ENCODE results near the gene PCDHGA9. TPM values are rescaled to one million over a fixed set of nuclear protein-coding genes. Genes with fewer than 3 reads are reported as not detected.
"Not testable (repeated sequence)": the region's sequence is repeated elsewhere in the genome, so short reads cannot be mapped to it uniquely, and the experiment has no call there.

The PCDHGA9 gene
- polyA plus RNA-seq, 4 donors: 5.0 to 6.4 (median 5.3) TPM

DNA sequence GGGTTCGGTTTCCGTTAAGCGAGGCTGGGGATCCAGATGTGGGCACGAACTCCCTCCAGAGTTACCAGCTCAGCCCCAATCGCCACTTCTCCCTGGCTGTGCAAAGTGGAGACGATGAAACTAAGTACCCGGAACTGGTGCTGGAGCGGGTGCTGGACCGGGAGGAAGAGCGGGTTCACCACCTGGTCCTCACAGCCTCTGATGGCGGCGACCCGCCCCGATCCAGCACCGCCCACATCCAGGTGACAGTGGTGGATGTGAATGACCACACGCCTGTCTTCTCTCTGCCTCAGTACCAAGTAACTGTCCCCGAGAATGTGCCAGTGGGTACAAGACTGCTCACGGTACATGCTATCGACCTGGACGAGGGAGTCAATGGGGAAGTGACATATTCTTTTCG is 19.2 kb upstream of the PCDHGA9 start:
- DNase-seq (ENCODE audit: low read depth in 4 of 4, low spot score in 2 of 4): no peak

DNA sequence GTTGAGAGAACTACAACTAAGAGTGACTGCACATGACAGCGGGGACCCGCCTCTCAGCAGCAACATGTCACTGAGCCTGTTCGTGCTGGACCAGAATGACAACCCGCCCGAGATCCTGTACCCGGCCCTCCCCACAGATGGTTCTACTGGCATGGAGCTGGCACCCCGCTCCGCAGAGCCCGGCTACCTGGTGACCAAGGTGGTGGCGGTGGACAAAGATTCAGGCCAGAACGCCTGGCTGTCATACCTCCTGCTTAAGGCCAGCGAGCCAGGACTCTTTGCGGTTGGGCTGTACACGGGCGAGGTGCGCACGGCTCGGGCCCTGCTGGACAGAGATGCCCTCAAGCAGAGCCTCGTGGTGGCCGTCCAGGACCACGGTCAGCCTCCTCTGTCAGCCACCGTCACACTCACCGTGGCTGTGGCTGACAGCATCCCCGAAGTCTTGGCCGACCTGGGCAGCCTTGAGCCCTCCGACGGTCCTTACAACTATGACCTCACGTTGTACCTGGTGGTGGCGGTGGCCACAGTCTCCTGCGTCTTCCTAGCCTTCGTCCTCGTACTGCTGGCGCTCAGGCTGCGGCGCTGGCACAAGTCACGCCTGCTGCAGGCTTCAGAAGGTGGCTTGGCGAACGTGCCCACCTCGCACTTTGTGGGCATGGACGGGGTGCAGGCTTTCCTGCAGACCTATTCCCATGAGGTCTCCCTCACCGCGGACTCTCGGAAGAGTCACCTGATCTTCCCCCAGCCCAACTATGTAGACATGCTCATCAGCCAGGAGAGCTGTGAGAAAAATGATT is 17.9 kb upstream of the PCDHGA9 start:
- no peak for DNase-seq (ENCODE audit: low read depth in 4 of 4, low spot score in 2 of 4)

DNA sequence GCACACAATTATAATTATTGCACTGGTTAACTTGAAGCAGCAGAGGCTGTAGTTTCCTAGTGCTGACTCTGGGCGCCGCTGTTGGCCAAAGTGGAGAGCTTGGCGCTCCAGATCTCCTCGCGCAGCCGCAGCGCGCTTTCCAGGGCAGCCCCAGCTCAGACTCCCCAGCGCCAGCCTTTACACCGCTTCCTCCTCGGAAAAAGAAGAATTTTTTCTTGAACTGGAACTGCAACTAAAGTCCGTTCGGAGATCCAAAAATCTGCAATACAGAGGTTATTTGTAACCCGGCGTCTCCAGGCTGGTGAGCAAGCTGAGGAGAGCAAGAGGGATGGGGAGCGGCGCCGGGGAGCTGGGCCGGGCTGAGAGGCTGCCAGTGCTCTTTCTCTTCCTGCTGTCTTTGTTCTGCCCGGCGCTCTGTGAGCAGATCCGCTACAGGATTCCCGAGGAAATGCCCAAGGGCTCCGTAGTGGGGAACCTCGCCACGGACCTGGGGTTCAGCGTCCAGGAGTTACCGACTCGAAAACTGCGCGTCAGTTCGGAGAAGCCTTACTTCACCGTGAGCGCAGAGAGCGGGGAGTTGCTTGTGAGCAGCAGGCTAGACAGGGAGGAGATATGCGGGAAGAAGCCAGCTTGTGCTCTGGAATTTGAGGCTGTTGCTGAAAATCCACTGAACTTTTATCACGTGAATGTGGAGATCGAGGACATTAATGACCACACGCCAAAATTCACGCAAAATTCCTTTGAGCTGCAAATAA is 14.8 kb upstream of the PCDHGA9 start, which contains the start of gene PCDHGB4:
Gene PCDHGB4, plus strand, starts transcription at position 142 of the 755 bp plus-strand sequence. Its CDS starts 187 bp downstream, at position 329.
- DNase-seq (ENCODE audit: low read depth in 4 of 4, low spot score in 2 of 4): not testable (repeated sequence)

DNA sequence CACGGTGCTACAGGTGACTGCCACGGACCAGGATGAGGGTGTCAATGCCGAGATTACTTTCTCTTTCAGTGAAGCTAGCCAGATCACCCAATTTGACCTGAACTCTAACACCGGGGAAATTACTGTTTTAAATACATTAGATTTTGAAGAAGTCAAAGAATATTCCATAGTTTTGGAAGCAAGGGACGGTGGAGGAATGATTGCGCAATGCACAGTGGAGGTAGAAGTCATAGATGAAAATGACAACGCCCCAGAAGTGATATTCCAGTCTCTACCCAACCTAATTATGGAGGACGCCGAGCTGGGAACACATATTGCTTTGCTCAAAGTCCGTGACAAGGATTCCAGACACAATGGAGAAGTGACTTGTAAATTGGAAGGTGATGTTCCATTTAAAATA is 13.9 kb upstream of the PCDHGA9 start:
- no peak for DNase-seq (ENCODE audit: low read depth in 4 of 4, low spot score in 2 of 4)

DNA sequence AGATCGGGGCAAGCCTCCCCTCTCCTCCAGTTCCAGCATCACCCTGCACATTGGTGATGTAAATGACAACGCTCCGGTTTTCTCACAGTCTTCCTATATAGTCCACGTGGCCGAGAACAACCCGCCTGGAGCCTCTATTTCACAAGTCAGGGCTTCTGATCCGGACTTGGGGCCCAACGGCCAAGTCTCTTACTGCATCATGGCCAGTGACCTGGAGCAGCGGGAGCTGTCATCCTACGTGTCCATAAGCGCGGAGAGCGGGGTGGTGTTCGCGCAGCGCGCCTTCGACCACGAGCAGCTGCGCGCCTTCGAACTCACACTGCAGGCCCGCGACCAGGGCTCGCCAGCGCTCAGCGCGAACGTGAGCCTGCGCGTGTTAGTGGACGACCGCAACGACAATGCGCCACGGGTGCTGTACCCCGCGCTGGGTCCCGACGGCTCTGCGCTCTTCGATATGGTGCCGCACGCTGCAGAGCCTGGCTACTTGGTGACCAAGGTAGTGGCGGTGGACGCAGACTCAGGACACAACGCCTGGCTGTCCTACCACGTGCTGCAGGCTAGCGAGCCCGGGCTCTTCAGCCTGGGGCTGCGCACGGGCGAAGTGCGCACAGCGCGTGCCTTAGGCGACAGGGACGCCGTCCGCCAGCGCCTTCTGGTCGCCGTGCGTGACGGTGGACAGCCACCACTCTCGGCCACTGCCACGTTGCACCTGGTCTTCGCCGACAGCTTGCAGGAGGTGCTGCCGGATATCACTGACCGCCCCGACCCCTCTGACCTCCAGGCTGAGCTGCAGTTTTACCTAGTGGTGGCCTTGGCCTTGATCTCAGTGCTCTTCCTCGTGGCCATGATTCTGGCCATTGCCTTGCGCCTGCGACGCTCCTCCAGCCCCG is 13.2 kb upstream of the PCDHGA9 start:
- no peak for DNase-seq (ENCODE audit: low read depth in 4 of 4, low spot score in 2 of 4)

DNA sequence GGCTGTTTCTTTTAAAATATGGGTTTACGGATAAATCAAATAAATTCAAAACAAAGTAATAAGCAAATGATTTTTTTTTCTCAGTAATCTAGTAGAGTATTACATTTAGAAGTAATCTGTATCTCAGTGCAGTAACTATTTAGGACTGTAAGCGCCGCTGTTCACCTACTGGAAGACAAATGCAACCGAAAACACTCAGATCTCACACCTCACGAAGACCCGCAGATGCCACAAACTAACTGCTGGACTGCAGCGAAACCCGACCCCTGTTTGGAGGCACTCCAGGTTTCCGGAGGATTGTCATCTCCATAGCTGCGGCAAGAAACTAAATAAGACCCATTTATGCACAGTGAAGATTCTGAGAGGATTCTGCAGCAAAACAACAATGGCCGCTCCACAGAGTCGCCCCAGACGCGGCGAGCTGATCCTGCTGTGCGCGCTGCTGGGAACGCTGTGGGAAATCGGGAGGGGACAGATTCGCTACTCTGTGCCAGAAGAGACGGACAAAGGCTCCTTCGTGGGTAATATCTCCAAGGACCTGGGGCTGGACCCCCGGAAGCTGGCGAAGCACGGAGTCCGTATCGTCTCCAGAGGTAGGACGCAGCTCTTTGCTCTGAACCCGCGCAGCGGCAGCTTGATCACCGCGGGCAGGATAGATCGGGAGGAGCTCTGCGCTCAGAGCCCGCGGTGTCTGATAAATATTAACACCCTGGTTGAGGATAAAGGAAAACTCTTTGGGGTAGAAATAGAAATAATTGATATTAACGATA is 10.0 kb upstream of the PCDHGA9 start, which contains the start of gene PCDHGA8:
Gene PCDHGA8, plus strand, starts transcription at position 205 of the 770 bp plus-strand sequence. Its CDS starts 181 bp downstream, at position 386.
- DNase-seq (ENCODE audit: low read depth in 4 of 4, low spot score in 2 of 4): no peak

DNA sequence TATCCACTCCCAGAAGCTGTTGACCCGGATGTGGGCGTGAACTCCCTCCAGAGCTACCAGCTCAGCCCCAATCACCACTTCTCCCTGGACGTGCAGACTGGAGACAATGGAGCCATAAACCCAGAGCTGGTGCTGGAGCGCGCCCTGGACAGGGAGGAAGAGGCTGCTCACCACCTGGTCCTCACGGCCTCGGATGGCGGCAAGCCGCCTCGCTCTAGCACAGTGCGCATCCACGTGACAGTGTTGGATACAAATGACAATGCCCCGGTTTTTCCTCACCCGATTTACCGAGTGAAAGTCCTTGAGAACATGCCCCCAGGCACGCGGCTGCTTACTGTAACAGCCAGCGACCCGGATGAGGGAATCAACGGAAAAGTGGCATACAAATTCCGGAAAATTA is 9.3 kb upstream of the PCDHGA9 start:
- no peak for DNase-seq (ENCODE audit: low read depth in 4 of 4, low spot score in 2 of 4)

DNA sequence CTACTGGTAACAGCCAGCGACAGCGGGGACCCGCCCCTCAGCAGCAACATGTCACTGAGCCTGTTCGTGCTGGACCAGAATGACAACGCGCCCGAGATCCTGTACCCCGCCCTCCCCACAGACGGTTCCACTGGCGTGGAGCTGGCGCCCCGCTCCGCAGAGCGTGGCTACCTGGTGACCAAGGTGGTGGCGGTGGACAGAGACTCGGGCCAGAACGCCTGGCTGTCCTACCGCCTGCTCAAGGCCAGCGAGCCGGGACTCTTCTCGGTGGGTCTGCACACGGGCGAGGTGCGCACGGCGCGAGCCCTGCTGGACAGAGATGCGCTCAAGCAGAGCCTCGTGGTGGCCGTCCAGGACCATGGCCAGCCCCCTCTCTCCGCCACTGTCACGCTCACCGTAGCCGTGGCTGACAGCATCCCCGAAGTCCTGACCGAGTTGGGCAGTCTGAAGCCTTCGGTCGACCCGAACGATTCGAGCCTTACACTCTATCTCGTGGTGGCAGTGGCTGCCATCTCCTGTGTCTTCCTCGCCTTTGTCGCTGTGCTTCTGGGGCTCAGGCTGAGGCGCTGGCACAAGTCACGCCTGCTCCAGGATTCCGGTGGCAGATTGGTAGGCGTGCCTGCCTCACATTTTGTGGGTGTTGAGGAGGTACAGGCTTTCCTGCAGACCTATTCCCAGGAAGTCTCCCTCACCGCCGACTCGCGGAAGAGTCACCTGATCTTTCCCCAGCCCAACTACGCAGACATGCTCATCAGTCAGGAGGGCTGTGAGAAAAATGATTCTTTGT is 8.0 kb upstream of the PCDHGA9 start:
- DNase-seq (ENCODE audit: low read depth in 4 of 4, low spot score in 2 of 4): not testable (repeated sequence)

DNA sequence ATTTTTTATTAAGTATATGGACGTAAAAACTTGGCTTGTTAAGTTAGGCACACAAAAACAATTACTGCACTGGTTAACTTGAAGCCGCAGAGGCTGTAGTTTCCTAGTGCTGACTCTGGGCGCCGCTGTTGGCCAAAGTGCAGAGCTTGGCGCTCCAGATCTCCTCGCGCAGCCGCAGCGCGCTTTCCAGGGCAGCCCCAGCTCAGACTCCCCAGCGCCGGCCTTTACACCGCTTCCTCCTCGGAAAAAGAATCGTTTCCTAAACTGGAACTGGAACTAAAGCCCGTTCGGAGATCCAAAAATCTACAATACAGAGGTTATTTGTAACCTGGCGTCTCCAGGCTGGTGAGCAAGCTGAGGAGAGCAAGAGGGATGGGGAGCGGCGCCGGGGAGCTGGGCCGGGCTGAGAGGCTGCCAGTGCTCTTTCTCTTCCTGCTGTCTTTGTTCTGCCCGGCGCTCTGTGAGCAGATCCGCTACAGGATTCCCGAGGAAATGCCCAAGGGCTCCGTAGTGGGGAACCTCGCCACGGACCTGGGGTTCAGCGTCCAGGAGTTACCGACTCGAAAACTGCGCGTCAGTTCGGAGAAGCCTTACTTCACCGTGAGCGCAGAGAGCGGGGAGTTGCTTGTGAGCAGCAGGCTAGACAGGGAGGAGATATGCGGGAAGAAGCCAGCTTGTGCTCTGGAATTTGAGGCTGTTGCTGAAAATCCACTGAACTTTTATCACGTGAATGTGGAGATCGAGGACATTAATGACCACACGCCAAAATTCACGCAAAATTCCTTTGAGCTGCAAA is 4.6 kb upstream of the PCDHGA9 start, which contains the start of gene PCDHGB5:
Gene PCDHGB5, plus strand, starts transcription at position 192 of the 796 bp plus-strand sequence. Its CDS starts 181 bp downstream, at position 373.
- not testable (repeated sequence) for DNase-seq (ENCODE audit: low read depth in 4 of 4, low spot score in 2 of 4)

DNA sequence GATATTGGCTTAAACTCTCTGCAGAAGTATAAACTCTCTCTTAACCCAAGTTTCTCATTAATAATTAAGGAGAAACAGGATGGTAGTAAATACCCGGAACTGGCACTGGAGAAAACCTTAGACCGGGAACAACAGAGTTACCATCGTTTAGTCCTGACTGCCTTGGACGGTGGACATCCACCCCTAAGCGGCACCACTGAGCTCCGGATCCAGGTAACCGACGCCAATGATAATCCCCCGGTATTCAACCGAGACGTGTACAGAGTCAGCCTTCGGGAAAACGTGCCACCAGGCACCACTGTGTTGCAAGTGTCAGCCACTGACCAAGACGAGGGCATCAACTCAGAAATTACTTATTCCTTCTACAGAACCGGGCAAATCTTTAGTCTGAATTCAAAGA is 4.0 kb upstream of the PCDHGA9 start:
- DNase-seq (ENCODE audit: low read depth in 4 of 4, low spot score in 2 of 4): no peak

DNA sequence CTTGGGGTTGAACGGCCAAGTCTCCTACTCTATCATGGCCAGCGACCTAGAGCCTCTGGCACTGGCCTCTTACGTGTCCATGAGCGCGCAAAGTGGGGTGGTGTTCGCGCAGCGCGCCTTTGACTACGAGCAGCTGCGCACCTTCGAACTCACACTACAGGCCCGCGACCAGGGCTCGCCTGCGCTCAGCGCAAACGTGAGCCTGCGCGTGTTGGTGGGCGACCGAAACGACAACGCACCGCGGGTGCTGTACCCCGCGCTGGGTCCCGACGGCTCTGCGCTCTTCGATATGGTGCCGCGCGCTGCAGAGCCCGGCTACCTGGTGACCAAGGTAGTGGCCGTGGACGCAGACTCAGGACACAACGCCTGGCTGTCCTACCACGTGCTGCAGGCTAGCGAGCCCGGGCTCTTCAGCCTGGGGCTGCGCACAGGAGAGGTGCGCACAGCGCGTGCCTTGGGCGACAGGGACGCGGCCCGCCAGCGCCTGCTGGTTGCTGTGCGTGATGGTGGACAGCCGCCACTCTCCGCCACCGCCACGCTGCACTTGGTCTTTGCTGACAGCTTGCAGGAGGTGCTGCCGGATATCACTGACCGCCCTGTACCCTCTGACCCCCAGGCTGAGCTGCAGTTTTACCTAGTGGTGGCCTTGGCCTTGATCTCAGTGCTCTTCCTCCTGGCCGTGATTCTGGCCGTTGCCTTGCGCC is 2.9 kb upstream of the PCDHGA9 start:
- DNase-seq (ENCODE audit: low read depth in 4 of 4, low spot score in 2 of 4): no peak

DNA sequence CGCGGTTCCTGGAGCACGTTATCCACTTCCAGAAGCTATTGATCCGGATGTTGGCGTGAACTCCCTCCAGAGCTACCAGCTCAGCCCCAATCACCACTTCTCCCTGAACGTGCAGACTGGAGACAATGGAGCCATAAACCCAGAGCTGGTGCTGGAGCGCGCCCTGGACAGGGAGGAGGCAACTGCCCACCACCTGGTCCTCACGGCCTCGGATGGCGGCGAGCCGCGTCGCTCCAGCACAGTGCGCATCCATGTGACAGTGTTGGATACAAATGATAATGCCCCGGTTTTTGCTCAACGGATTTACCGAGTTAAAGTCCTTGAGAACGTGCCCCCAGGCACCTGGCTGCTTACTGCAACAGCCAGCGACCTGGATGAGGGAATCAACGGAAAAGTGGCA is 809 bp downstream of the PCDHGA9 start:
- DNase-seq (ENCODE audit: low read depth in 4 of 4, low spot score in 2 of 4): no peak

DNA sequence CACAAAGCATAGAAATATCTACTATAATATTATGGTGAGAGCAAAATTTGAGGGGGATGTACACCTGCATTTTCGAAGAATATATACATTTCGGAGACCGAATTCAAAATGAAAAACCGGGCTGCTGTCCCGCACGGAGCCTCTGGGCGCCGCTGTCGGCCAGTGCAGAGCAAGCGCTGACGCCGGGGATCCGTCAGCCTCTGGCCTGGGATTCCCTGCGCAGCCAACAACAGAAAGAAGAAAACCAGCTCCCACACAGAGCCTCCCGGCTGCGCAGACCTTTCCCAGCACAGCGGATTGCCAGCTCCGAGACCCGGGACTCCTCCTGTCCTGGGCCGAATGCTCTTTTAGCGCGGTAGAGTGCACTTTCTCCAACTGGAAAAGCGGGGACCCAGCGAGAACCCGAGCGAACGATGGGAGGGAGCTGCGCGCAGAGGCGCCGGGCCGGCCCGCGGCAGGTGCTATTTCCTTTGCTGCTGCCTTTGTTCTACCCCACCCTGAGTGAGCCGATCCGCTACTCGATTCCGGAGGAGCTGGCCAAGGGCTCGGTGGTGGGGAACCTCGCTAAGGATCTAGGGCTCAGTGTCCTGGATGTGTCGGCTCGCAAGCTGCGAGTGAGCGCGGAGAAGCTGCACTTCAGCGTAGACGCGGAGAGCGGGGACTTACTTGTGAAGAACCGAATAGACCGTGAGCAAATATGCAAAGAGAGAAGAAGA is 5.4 kb downstream of the PCDHGA9 start, which contains the start of gene PCDHGB6:
Gene PCDHGB6, plus strand, starts transcription at position 232 of the 716 bp plus-strand sequence. Its CDS starts 182 bp downstream, at position 414.
- DNase-seq (ENCODE audit: low read depth in 4 of 4, low spot score in 2 of 4): not testable (repeated sequence)

DNA sequence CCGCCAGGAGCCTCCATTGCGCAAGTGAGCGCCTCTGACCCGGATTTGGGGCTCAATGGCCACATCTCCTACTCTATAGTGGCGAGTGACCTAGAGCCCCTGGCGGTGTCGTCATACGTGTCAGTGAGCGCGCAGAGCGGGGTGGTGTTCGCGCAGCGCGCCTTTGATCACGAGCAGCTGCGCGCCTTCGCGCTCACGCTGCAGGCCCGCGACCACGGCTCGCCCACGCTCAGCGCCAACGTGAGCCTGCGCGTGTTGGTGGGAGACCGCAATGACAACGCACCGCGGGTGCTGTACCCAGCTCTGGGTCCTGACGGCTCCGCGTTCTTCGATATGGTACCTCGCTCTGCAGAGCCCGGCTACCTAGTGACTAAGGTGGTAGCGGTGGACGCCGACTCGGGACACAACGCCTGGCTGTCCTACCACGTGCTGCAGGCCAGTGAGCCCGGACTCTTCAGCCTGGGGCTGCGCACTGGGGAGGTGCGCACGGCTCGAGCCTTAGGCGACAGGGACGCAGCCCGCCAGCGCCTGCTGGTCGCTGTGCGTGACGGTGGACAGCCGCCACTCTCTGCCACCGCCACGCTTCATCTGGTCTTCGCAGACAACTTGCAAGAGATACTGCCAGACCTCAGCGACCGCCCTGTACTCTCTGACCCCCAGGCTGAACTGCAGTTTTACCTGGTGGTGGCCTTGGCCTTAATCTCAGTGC is 7.2 kb downstream of the PCDHGA9 start:
- DNase-seq (ENCODE audit: low read depth in 4 of 4, low spot score in 2 of 4): no peak

DNA sequence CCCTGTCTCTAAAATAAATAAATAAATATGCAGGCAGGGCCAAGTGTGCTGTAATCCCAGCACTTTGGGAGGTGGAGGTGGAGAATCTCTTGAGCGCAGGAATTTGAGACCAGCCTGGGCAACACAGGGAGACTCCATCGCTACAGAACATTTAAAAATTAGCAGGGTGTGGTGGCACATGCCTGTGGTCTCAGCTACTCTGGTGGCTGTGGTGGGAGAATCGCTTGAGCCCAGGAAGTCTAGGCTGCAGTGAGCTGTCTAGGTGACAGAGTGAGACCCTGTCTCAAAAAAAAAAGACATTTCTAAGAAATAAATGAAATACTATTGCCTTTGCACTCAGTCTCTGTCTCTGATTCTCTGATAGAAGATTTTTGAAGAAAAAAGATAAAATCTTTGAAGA is 9.0 kb downstream of the PCDHGA9 start:
- DNase-seq (ENCODE audit: low read depth in 4 of 4, low spot score in 2 of 4): no peak

Measured in left renal cortex interstitium (tissue), 4 donors.